ENCODE data around the gene CFAP90. TPM values are rescaled to one million over a fixed set of nuclear protein-coding genes. Genes with fewer than 3 reads are reported as not detected.

Gene CFAP90
- total and polyA plus RNA-seq, 2 donors from 2014 or later = 3.6 to 7.7 TPM

GRCh38 chr5:7795306-7795705, 55.6 kb downstream of the CFAP90 start:
- H3K27me3 ChIP-seq (ENCODE audit: control insufficient read depth, insufficient read depth, low read length) = no peaks in the 10 kb centered on the region
- DNase-seq (no peak), FAIRE-seq (no peak)
- no peak overlapping the region for H3K27ac ChIP-seq (ENCODE audit: low read depth in 2 of 2, low read length in 2 of 2)
- intact Hi-C loops (cut with DNase I) = no loop called here
- TF ChIP-seq CTCF (IDR thresholded peaks at IDR 0.05; ENCODE audit: borderline replicate concordance, extremely low read depth, insufficient read depth) = no peak
- no peaks in the 10 kb centered on the region for H3K9me3 ChIP-seq (ENCODE audit: control insufficient read depth in 2 of 3, insufficient read depth in 1 of 3, low read length in 3 of 3)
- no peak overlapping the region for H3K9ac ChIP-seq (ENCODE audit: low read length in 3 of 3)
- no peaks in the 10 kb centered on the region for H3K36me3 ChIP-seq (ENCODE audit: control insufficient read depth in 2 of 3, insufficient read depth in 3 of 3, low read length in 3 of 3)
- H3K4me1 ChIP-seq (ENCODE audit: control insufficient read depth in 2 of 3, insufficient read depth in 2 of 3, low read depth in 1 of 3, low read length in 3 of 3) = no peaks in the 10 kb centered on the region
- H3K4me3 ChIP-seq (ENCODE audit: low read length in 3 of 3) = no peak overlapping the region

- no peak for FAIRE-seq
- H3K4me3 ChIP-seq (ENCODE audit: low read length in 3 of 3) = no peak overlapping the region
- H3K4me1 ChIP-seq (ENCODE audit: control insufficient read depth in 2 of 3, insufficient read depth in 2 of 3, low read depth in 1 of 3, low read length in 3 of 3) = no peaks in the 10 kb centered on the region
- no peak for DNase-seq
- H3K27ac ChIP-seq (ENCODE audit: low read depth in 2 of 2, low read length in 2 of 2) = no peak overlapping the region
- intact Hi-C loops (cut with DNase I) = no loop called here
- TF ChIP-seq CTCF (IDR thresholded peaks at IDR 0.05; ENCODE audit: borderline replicate concordance, extremely low read depth, insufficient read depth) = no peak
- H3K36me3 ChIP-seq (ENCODE audit: control insufficient read depth in 2 of 3, insufficient read depth in 3 of 3, low read length in 3 of 3) = no peaks in the 10 kb centered on the region
- H3K9ac ChIP-seq (ENCODE audit: low read length in 3 of 3) = no peak overlapping the region
- no peaks in the 10 kb centered on the region for H3K9me3 ChIP-seq (ENCODE audit: control insufficient read depth in 2 of 3, insufficient read depth in 1 of 3, low read length in 3 of 3)
- H3K27me3 ChIP-seq (ENCODE audit: control insufficient read depth, insufficient read depth, low read length) = no peaks in the 10 kb centered on the region
Measured at GRCh38 chr5:7794823-7795222, 56.1 kb downstream of the CFAP90 start.

GRCh38 chr5:7794311-7794710, 56.6 kb downstream of the CFAP90 start:
- no peaks in the 10 kb centered on the region for H3K36me3 ChIP-seq (ENCODE audit: control insufficient read depth in 2 of 3, insufficient read depth in 3 of 3, low read length in 3 of 3)
- H3K4me1 ChIP-seq (ENCODE audit: control insufficient read depth in 2 of 3, insufficient read depth in 2 of 3, low read depth in 1 of 3, low read length in 3 of 3) = no peaks in the 10 kb centered on the region
- no peak overlapping the region for H3K4me3 ChIP-seq (ENCODE audit: low read length in 3 of 3)
- intact Hi-C loops (cut with DNase I) = no loop called here
- no peak overlapping the region for H3K27ac ChIP-seq (ENCODE audit: low read depth in 2 of 2, low read length in 2 of 2)
- H3K27me3 ChIP-seq (ENCODE audit: control insufficient read depth, insufficient read depth, low read length) = no peaks in the 10 kb centered on the region
- H3K9me3 ChIP-seq (ENCODE audit: control insufficient read depth in 2 of 3, insufficient read depth in 1 of 3, low read length in 3 of 3) = no peaks in the 10 kb centered on the region
- H3K9ac ChIP-seq (ENCODE audit: low read length in 3 of 3) = no peak overlapping the region
- DNase-seq (no peak), FAIRE-seq (no peak)
- TF ChIP-seq CTCF (IDR thresholded peaks at IDR 0.05; ENCODE audit: borderline replicate concordance, extremely low read depth, insufficient read depth) = no peak

- Histone ChIP-seq H3K4me3 (ENCODE audit: low read length in 3 of 3) (no peak overlapping the region), H3K9ac (ENCODE audit: low read length in 3 of 3) (no peak overlapping the region), H3K27ac (ENCODE audit: low read depth in 2 of 2, low read length in 2 of 2) (no peak overlapping the region), H3K4me1 (ENCODE audit: control insufficient read depth in 2 of 3, insufficient read depth in 2 of 3, low read depth in 1 of 3, low read length in 3 of 3) (no peaks in the 10 kb centered on the region), H3K27me3 (ENCODE audit: control insufficient read depth, insufficient read depth, low read length) (no peaks in the 10 kb centered on the region), H3K36me3 (ENCODE audit: control insufficient read depth in 2 of 3, insufficient read depth in 3 of 3, low read length in 3 of 3) (no peaks in the 10 kb centered on the region), H3K9me3 (ENCODE audit: control insufficient read depth in 2 of 3, insufficient read depth in 1 of 3, low read length in 3 of 3) (no peaks in the 10 kb centered on the region)
- DNase-seq (no peak), FAIRE-seq (no peak)
- TF ChIP-seq CTCF (IDR thresholded peaks at IDR 0.05; ENCODE audit: borderline replicate concordance, extremely low read depth, insufficient read depth) = no peak
- intact Hi-C loops (cut with DNase I) = no loop called here
Measured at GRCh38 chr5:7793895-7794294, 57.0 kb downstream of the CFAP90 start.
